Astrocyte (in vitro differentiated cells and primary cell): ENCODE results near the gene GRK5. TPM values are rescaled to one million over a fixed set of nuclear protein-coding genes. Genes with fewer than 3 reads are reported as not detected.

Experiments used
- DNase-seq: peaks from one replicate; pipeline ENCODE4 v3.0.0-alpha.2; 2010; ENCODE audit warnings: low read depth
- FAIRE-seq: peaks from 2 replicates; lab custom pipeline; 2011; peaks lifted over from hg19 to GRCh38; lab: Jason Lieb, UNC
- H2AFZ ChIP-seq: 2 replicates; pipeline ENCODE4 v1.6.0; 2012; ENCODE audit warnings: low read depth, low read length, inconsistent platforms
- H3K27ac ChIP-seq: 2 replicates; pipeline ENCODE4 v1.5.1; 2011; ENCODE audit warnings: low read depth, low read length, inconsistent platforms
- H3K27me3 ChIP-seq: 2 replicates; pipeline ENCODE4 v1.6.0; 2011; ENCODE audit warnings: low read length, inconsistent platforms; ENCODE audit not compliant: insufficient read depth
- H3K36me3 ChIP-seq: 2 replicates; pipeline ENCODE4 v1.5.1; 2011; ENCODE audit warnings: low read length, inconsistent platforms; ENCODE audit not compliant: insufficient read depth
- H3K4me1 ChIP-seq: 2 replicates; pipeline ENCODE4 v1.5.1; 2011; ENCODE audit warnings: low read length, inconsistent platforms; ENCODE audit not compliant: insufficient read depth
- H3K4me2 ChIP-seq: 2 replicates; pipeline ENCODE4 v1.6.0; 2012; ENCODE audit warnings: low read length, inconsistent platforms
- H3K4me3 ChIP-seq: 2 replicates; pipeline ENCODE4 v1.5.1; 2011; ENCODE audit warnings: low read depth, mild to moderate bottlenecking, low read length, inconsistent platforms; ENCODE audit not compliant: insufficient read depth
- H3K79me2 ChIP-seq: 2 replicates; pipeline ENCODE4 v1.6.0; 2012; ENCODE audit warnings: mild to moderate bottlenecking, low read length, inconsistent platforms; ENCODE audit not compliant: insufficient read depth
- H3K9ac ChIP-seq: 2 replicates; pipeline ENCODE4 v1.6.0; 2012; ENCODE audit warnings: mild to moderate bottlenecking, low read length, inconsistent platforms
- H3K9me3 ChIP-seq: 2 replicates; pipeline ENCODE4 v1.5.1; 2012; ENCODE audit warnings: low read depth, mild to moderate bottlenecking, low read length, inconsistent platforms; ENCODE audit not compliant: insufficient read depth
- H4K20me1 ChIP-seq: 2 replicates; pipeline ENCODE4 v1.6.0; 2012; ENCODE audit warnings: low read length, inconsistent platforms; ENCODE audit not compliant: insufficient read depth
- H3K27ac Mint-ChIP-seq: one replicate; pipeline ENCODE4 v1.8.0; 2021; ENCODE audit warnings: mild to moderate bottlenecking, mixed read lengths; ENCODE audit not compliant: unreplicated experiment
- H3K27me3 Mint-ChIP-seq: one replicate; pipeline ENCODE4 v1.8.0; 2021; ENCODE audit warnings: low read depth, mixed read lengths; ENCODE audit not compliant: unreplicated experiment
- H3K36me3 Mint-ChIP-seq: one replicate; pipeline ENCODE4 v1.8.0; 2021; ENCODE audit warnings: low read depth, mixed read lengths; ENCODE audit not compliant: unreplicated experiment
- H3K4me1 Mint-ChIP-seq: one replicate; pipeline ENCODE4 v1.8.0; 2021; ENCODE audit warnings: low read depth, mixed read lengths; ENCODE audit not compliant: unreplicated experiment
- H3K4me3 Mint-ChIP-seq: one replicate; pipeline ENCODE4 v1.8.0; 2021; ENCODE audit warnings: mild to moderate bottlenecking, moderate library complexity, mixed read lengths; ENCODE audit not compliant: unreplicated experiment
- H3K9me3 Mint-ChIP-seq: one replicate; pipeline ENCODE4 v1.8.0; 2021; ENCODE audit warnings: mild to moderate bottlenecking, mixed read lengths; ENCODE audit not compliant: unreplicated experiment
- CTCF ChIP-seq: IDR thresholded peaks from 2 replicates; pipeline ENCODE4 v1.5.1; 2011; ENCODE audit warnings: low read depth, mild to moderate bottlenecking, inconsistent platforms, low read length, moderate library complexity; ENCODE audit not compliant: insufficient read depth
- EZH2 ChIP-seq: IDR thresholded peaks from 2 replicates; pipeline ENCODE4 v1.6.1; 2012; ENCODE audit warnings: mild to moderate bottlenecking, low read length, inconsistent platforms; ENCODE audit not compliant: insufficient read depth
- total RNA-seq: library from RNA; stranded (reverse); gene quantifications from 2 replicates; pipeline ENCODE4 v1.2.1, GENCODE V29; 2021

The GRK5 gene
- total RNA-seq, 1 donor from 2014 or later: 8.5 TPM

GRCh38 chr10:119412244-119413092 is 205.1 kb downstream of the GRK5 start:
- H3K9ac ChIP-seq: no peak overlapping the region
- DNase-seq: peak; percentile 47

GRCh38 chr10:119413093-119413453 is 205.7 kb downstream of the GRK5 start:
- Histone ChIP-seq H3K4me3 (no peak overlapping the region), H3K79me2 (no peaks in the 10 kb centered on the region), H2AFZ (no peak overlapping the region), H3K27ac (no peak overlapping the region), H3K27me3 (no peaks in the 10 kb centered on the region), H3K36me3 (no peaks in the 10 kb centered on the region), H3K4me2 (peak overlapping the region; percentile 38), H3K4me1 (peaks cover 27% of the 10 kb centered on the region), H4K20me1 (peaks cover 9% of the 10 kb centered on the region), H3K9ac (no peak overlapping the region), H3K9me3 (no peaks in the 10 kb centered on the region)
- H3K27me3 Mint-ChIP-seq: peaks cover 11% of the 10 kb centered on the region
- H3K36me3 Mint-ChIP-seq: peaks cover 8% of the 10 kb centered on the region
- no peak overlapping the region for H3K4me3 Mint-ChIP-seq
- TF ChIP-seq CTCF (no peak), EZH2 (no peak)
- FAIRE-seq (no peak), DNase-seq (peak; percentile 23)
- no peaks in the 10 kb centered on the region for H3K9me3 Mint-ChIP-seq
- H3K4me1 Mint-ChIP-seq: peaks cover 13% of the 10 kb centered on the region
- H3K27ac Mint-ChIP-seq: no peak overlapping the region

More at GRCh38 chr10:119412244-119413092, 205.1 kb downstream of the GRK5 start:
- TF ChIP-seq CTCF (no peak), EZH2 (no peak)
- Mint-ChIP-seq H3K4me3 (no peak overlapping the region), H3K27me3 (peaks cover 5% of the 10 kb centered on the region), H3K27ac (no peak overlapping the region), H3K4me1 (peaks cover 13% of the 10 kb centered on the region), H3K9me3 (no peaks in the 10 kb centered on the region), H3K36me3 (peaks cover 6% of the 10 kb centered on the region)
- Histone ChIP-seq H3K27me3 (no peaks in the 10 kb centered on the region), H3K4me1 (peaks cover 27% of the 10 kb centered on the region), H3K79me2 (no peaks in the 10 kb centered on the region), H3K4me2 (peak overlapping the region; percentile 38), H3K36me3 (no peaks in the 10 kb centered on the region), H4K20me1 (peaks cover 9% of the 10 kb centered on the region), H3K27ac (no peak overlapping the region), H3K4me3 (no peak overlapping the region), H2AFZ (peak overlapping the region; percentile 39), H3K9me3 (no peaks in the 10 kb centered on the region)
- FAIRE-seq: no peak

GRCh38 chr10:119413471-119414080 is 206.2 kb downstream of the GRK5 start:
- no peaks in the 10 kb centered on the region for H3K36me3 ChIP-seq
- Mint-ChIP-seq H3K4me3 (no peak overlapping the region), H3K36me3 (peaks cover 8% of the 10 kb centered on the region), H3K27ac (no peak overlapping the region), H3K4me1 (peaks cover 13% of the 10 kb centered on the region), H3K27me3 (peaks cover 15% of the 10 kb centered on the region), H3K9me3 (no peaks in the 10 kb centered on the region)
- H3K4me1 ChIP-seq: peaks cover 25% of the 10 kb centered on the region
- H3K4me2 ChIP-seq: peak overlapping the region; percentile 38
- H3K9ac ChIP-seq: no peak overlapping the region
- no peak overlapping the region for H2AFZ ChIP-seq
- no peak for FAIRE-seq
- no peaks in the 10 kb centered on the region for H3K79me2 ChIP-seq
- peaks cover 9% of the 10 kb centered on the region for H4K20me1 ChIP-seq
- no peak for DNase-seq
- TF ChIP-seq CTCF (no peak), EZH2 (no peak)
- H3K9me3 ChIP-seq: no peaks in the 10 kb centered on the region
- H3K27me3 ChIP-seq: peaks cover 2% of the 10 kb centered on the region
- no peak overlapping the region for H3K4me3 ChIP-seq
- H3K27ac ChIP-seq: no peak overlapping the region
